DND-41 (cell line): Measurements from ENCODE around the gene PRG2.

Experiments
- EZH2 ChIP-seq: IDR thresholded peaks from 3 replicates; pipeline ENCODE4 v1.6.1; 2012; ENCODE audit warnings: borderline replicate concordance, low read depth, mild to moderate bottlenecking, moderate library complexity, low read length, inconsistent platforms; ENCODE audit not compliant: severe bottlenecking
- TF ChIP-seq, protein P1 (sequence below): IDR thresholded peaks from 2 replicates; pipeline ENCODE4 v1.5.1; 2012; ENCODE audit warnings: borderline replicate concordance, low read length, moderate library complexity, mild to moderate bottlenecking; ENCODE audit not compliant: poor library complexity, severe bottlenecking; ENCODE audit errors: extremely low read depth

DNA sequence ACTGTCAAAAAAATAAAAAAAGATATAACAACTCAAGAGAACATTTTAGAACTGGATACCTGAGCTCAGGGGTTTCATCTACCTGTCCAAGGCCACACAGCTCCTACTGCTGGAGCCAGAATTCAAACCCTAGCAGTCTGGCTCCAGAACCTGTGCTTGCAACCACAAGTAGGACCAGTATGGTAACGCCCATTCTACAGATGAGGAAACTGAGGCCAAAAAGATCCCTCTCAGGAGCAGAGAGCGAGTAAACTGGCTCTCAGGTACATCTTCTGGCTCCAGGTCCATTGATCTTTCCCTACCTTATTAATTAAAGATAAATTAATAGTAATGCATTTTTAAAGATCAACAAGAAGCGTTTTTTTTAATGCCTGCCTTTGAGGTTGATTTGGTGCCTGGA, 33.1 kb downstream of the PRG2 start:
- TF ChIP-seq, protein P1, sequence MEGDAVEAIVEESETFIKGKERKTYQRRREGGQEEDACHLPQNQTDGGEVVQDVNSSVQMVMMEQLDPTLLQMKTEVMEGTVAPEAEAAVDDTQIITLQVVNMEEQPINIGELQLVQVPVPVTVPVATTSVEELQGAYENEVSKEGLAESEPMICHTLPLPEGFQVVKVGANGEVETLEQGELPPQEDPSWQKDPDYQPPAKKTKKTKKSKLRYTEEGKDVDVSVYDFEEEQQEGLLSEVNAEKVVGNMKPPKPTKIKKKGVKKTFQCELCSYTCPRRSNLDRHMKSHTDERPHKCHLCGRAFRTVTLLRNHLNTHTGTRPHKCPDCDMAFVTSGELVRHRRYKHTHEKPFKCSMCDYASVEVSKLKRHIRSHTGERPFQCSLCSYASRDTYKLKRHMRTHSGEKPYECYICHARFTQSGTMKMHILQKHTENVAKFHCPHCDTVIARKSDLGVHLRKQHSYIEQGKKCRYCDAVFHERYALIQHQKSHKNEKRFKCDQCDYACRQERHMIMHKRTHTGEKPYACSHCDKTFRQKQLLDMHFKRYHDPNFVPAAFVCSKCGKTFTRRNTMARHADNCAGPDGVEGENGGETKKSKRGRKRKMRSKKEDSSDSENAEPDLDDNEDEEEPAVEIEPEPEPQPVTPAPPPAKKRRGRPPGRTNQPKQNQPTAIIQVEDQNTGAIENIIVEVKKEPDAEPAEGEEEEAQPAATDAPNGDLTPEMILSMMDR: no peak
- TF ChIP-seq EZH2: no peak
